H1 (cell line): Measurements from ENCODE around the gene XIRP1. TPM values are rescaled to one million over a fixed set of nuclear protein-coding genes. Genes with fewer than 3 reads are reported as not detected.

Experiments
- CTCF ChIA-PET: fragments of 300-600 bp; sonication (Branson Sonifier 250); formaldehyde crosslinking; loops from one replicate; lab custom pipeline; 2021; ENCODE audit not compliant: partially characterized antibody; lab: Charles Lee
- POLR2A ChIA-PET: fragments of 300-600 bp; sonication (Branson Sonifier 250); formaldehyde crosslinking; loops from one replicate; lab custom pipeline; 2021; ENCODE audit warnings: inconsistent platforms; ENCODE audit not compliant: partially characterized antibody; lab: Charles Lee
- DNase-seq, 2 experiments: peaks; one replicate each; pipeline versions ENCODE4 v3.0.0 to v3.0.0-alpha.2; 2010 to 2022; ENCODE audit warnings: low spot score in 2 of 2, low read depth in 1 of 2, mixed read lengths in 1 of 2
- FAIRE-seq: peaks from 2 replicates; lab custom pipeline; 2011; peaks lifted over from hg19 to GRCh38; lab: Jason Lieb, UNC
- H2AFZ ChIP-seq: 2 replicates; pipeline ENCODE4 v1.8.1; 2012; ENCODE audit warnings: low read length, inconsistent platforms
- H2AK5ac ChIP-seq: 2 replicates; pipeline ENCODE4 v1.6.1; 2013; ENCODE audit warnings: low read depth, low read length
- H2BK120ac ChIP-seq: replicated peaks from 2 replicates; pipeline ENCODE3; 2013; ENCODE audit warnings: low read depth, low read length, inconsistent platforms
- H2BK12ac ChIP-seq: 2 replicates; pipeline ENCODE4 v1.6.1; 2013; ENCODE audit warnings: low read depth, low read length
- H2BK15ac ChIP-seq: 2 replicates; pipeline ENCODE4 v1.6.1; 2013; ENCODE audit warnings: low read length
- H2BK20ac ChIP-seq: 2 replicates; pipeline ENCODE4 v1.6.1; 2013; ENCODE audit warnings: low read length
- H2BK5ac ChIP-seq: 2 replicates; pipeline ENCODE4 v1.6.1; 2013; ENCODE audit warnings: low read depth, low read length
- H3K14ac ChIP-seq: 2 replicates; pipeline ENCODE4 v1.6.1; 2013; ENCODE audit warnings: inconsistent platforms; ENCODE audit not compliant: insufficient read length
- H3K18ac ChIP-seq: 2 replicates; pipeline ENCODE4 v1.6.1; 2013; ENCODE audit warnings: low read length; ENCODE audit errors: extremely low read depth
- H3K23ac ChIP-seq: 2 replicates; pipeline ENCODE4 v1.6.1; 2013; ENCODE audit warnings: inconsistent platforms; ENCODE audit not compliant: insufficient read length
- H3K23me2 ChIP-seq: 2 replicates; pipeline ENCODE4 v1.6.1; 2013; ENCODE audit warnings: low read depth, low read length
- H3K27ac ChIP-seq: 2 replicates; pipeline ENCODE4 v1.6.1; 2011; ENCODE audit warnings: low read depth, low read length, inconsistent platforms
- H3K27me3 ChIP-seq, 4 experiments: replicated peaks in 1 of 4; 1 replicate in 1 of 4; 2 replicates in 3 of 4; pipeline versions ENCODE4 v1.6.1 to v1.8.1; 2011 to 2013; ENCODE audit warnings: low read length in 3 of 4, mild to moderate bottlenecking in 3 of 4, inconsistent platforms in 2 of 4, mixed read lengths in 2 of 4, moderate library complexity in 1 of 4; ENCODE audit not compliant: control insufficient read depth in 3 of 4, insufficient read depth in 3 of 4; ENCODE audit errors: extremely low read depth in 1 of 4
- H3K36me3 ChIP-seq, 4 experiments: 2 replicates each; pipeline versions ENCODE4 v1.6.1 to v1.8.1; 2011 to 2013; ENCODE audit warnings: mild to moderate bottlenecking in 4 of 4, low read length in 3 of 4, moderate library complexity in 2 of 4, control low read depth in 1 of 4, inconsistent platforms in 1 of 4; ENCODE audit not compliant: insufficient read depth in 4 of 4, control insufficient read depth in 2 of 4
- H3K4ac ChIP-seq: replicated peaks from 2 replicates; pipeline ENCODE3; 2013; ENCODE audit warnings: low read length, low read depth, mixed read lengths, inconsistent platforms; ENCODE audit not compliant: insufficient read length
- H3K4me1 ChIP-seq, 4 experiments: replicated peaks in 1 of 4; 1 replicate in 1 of 4; 2 replicates in 3 of 4; pipeline versions ENCODE4 v1.6.1 to v1.8.1; 2011 to 2013; ENCODE audit warnings: low read length in 3 of 4, inconsistent platforms in 2 of 4, mixed read lengths in 1 of 4; ENCODE audit not compliant: insufficient read depth in 4 of 4, control insufficient read depth in 3 of 4
- H3K4me2 ChIP-seq, 2 experiments: 2 replicates each; pipeline versions ENCODE4 v1.6.1 to v1.8.1; 2011 to 2013; ENCODE audit warnings: low read depth in 2 of 2, low read length in 2 of 2, control low read depth in 1 of 2, inconsistent platforms in 1 of 2, mild to moderate bottlenecking in 1 of 2; ENCODE audit not compliant: insufficient read depth in 1 of 2
- H3K4me3 ChIP-seq, 4 experiments: fragments of 200-600, 300-600 bp in 1 of 4; sonication (generic), shearing (Covaris generic), sonication (Bioruptor Twin) in 1 of 4; 2 replicates each; pipeline versions ENCODE4 v1.5.1 to v1.8.1; 2011 to 2016; ENCODE audit warnings: low read length in 4 of 4, low read depth in 3 of 4, control low read depth in 2 of 4, inconsistent platforms in 2 of 4, mild to moderate bottlenecking in 2 of 4, mixed read lengths in 1 of 4, moderate library complexity in 1 of 4; ENCODE audit not compliant: insufficient read depth in 2 of 4; ENCODE audit errors: extremely low read depth in 1 of 4
- H3K56ac ChIP-seq: replicated peaks from 2 replicates; pipeline ENCODE3; 2013; ENCODE audit warnings: low read depth, mild to moderate bottlenecking, mixed read lengths, low read length, inconsistent platforms; ENCODE audit not compliant: insufficient read length
- H3K79me1 ChIP-seq: 2 replicates; pipeline ENCODE4 v1.6.1; 2013; ENCODE audit warnings: low read depth, low read length, control low read depth
- H3K79me2 ChIP-seq, 2 experiments: 2 replicates each; pipeline versions ENCODE4 v1.6.1 to v1.8.1; 2012 to 2013; ENCODE audit warnings: low read length in 2 of 2, mild to moderate bottlenecking in 2 of 2, inconsistent platforms in 1 of 2; ENCODE audit not compliant: insufficient read depth in 2 of 2, control insufficient read depth in 1 of 2
- H3K9ac ChIP-seq, 4 experiments: replicated peaks in 1 of 4; 1 replicate in 1 of 4; 2 replicates in 3 of 4; pipeline versions ENCODE4 v1.6.1 to v1.8.1; 2011 to 2013; ENCODE audit warnings: low read depth in 3 of 4, low read length in 3 of 4, control low read depth in 2 of 4, mild to moderate bottlenecking in 2 of 4, moderate library complexity in 2 of 4, inconsistent platforms in 1 of 4; ENCODE audit errors: extremely low read depth in 1 of 4
- H3K9me3 ChIP-seq, 2 experiments: 2 replicates each; pipeline versions ENCODE4 v1.6.1 to v1.8.1; 2012 to 2013; ENCODE audit warnings: mild to moderate bottlenecking in 2 of 2, moderate library complexity in 2 of 2, control low read depth in 1 of 2, inconsistent platforms in 1 of 2, low read depth in 1 of 2, low read length in 1 of 2, mixed read lengths in 1 of 2; ENCODE audit not compliant: insufficient read depth in 2 of 2
- H4K20me1 ChIP-seq, 2 experiments: replicated peaks in 1 of 2; 2 replicates each; pipeline versions ENCODE3 to v1.8.1; 2011 to 2013; ENCODE audit warnings: inconsistent platforms in 2 of 2, low read length in 2 of 2, mild to moderate bottlenecking in 1 of 2; ENCODE audit not compliant: insufficient read depth in 2 of 2, control insufficient read depth in 1 of 2
- H4K5ac ChIP-seq: 2 replicates; pipeline ENCODE4 v1.6.1; 2013; ENCODE audit warnings: low read length, low read depth, mixed read lengths, inconsistent platforms; ENCODE audit not compliant: insufficient read length
- H4K8ac ChIP-seq: 2 replicates; pipeline ENCODE4 v1.8.0; 2013; ENCODE audit warnings: mild to moderate bottlenecking, moderate library complexity, low read length, inconsistent platforms; ENCODE audit not compliant: insufficient read depth; ENCODE audit errors: extremely low read depth
- H4K91ac ChIP-seq: replicated peaks from 2 replicates; pipeline ENCODE3; 2013; ENCODE audit warnings: low read length, mixed read lengths, inconsistent platforms; ENCODE audit not compliant: insufficient read length
- CEBPB ChIP-seq: IDR thresholded peaks from 2 replicates; pipeline ENCODE4 v1.6.1; 2012; ENCODE audit warnings: low read depth, low read length
- CHD1 ChIP-seq: IDR thresholded peaks from 2 replicates; pipeline ENCODE4 v1.6.1; 2012; ENCODE audit warnings: low read depth, low read length, improper control_type of control experiment
- HDAC2 ChIP-seq, 2 experiments: fragments of 300-600 bp in 1 of 2; sonication (generic) in 1 of 2; IDR thresholded peaks; 2 replicates each; pipeline ENCODE4 v1.6.1; 2011 to 2012; ENCODE audit warnings: low read depth in 2 of 2, low read length in 2 of 2, mild to moderate bottlenecking in 2 of 2, moderate library complexity in 2 of 2, borderline replicate concordance in 1 of 2, inconsistent platforms in 1 of 2
- JUN ChIP-seq: IDR thresholded peaks from 2 replicates; pipeline ENCODE4 v1.6.1; 2011; ENCODE audit warnings: low read depth, mild to moderate bottlenecking, improper control_type of control experiment, low read length
- KDM1A ChIP-seq: fragments of 200-600, 300-600 bp; sonication (generic); IDR thresholded peaks from 2 replicates; pipeline ENCODE4 v1.7.1; 2016; ENCODE audit warnings: mild to moderate bottlenecking, low read length, borderline replicate concordance
- POLR2A ChIP-seq, 2 experiments: IDR thresholded peaks; 1 replicate in 1 of 2; 2 replicates in 1 of 2; pipeline ENCODE4 v1.6.1; 2011; ENCODE audit warnings: low read depth in 2 of 2, low read length in 2 of 2, mild to moderate bottlenecking in 2 of 2; ENCODE audit errors: control extremely low read depth in 1 of 2
- RBBP5 ChIP-seq: IDR thresholded peaks from 2 replicates; pipeline ENCODE4 v1.7.1; 2012; ENCODE audit warnings: low read depth, mild to moderate bottlenecking, inconsistent platforms, low read length, moderate library complexity, borderline replicate concordance
- SAP30 ChIP-seq: fragments of 300-600 bp; sonication (generic); IDR thresholded peaks from 2 replicates; pipeline ENCODE4 v1.7.1; 2012; ENCODE audit warnings: low read length, moderate library complexity, mild to moderate bottlenecking, inconsistent platforms; ENCODE audit not compliant: insufficient read depth, insufficient replicate concordance
- SIRT6 ChIP-seq: IDR thresholded peaks from one replicate; pipeline ENCODE4 v1.7.1; 2012; ENCODE audit warnings: low read length, inconsistent platforms
- SP2 ChIP-seq: IDR thresholded peaks from 2 replicates; pipeline ENCODE4 v1.6.1; 2012; ENCODE audit warnings: mild to moderate bottlenecking, low read length, inconsistent platforms
- TBP ChIP-seq: IDR thresholded peaks from 2 replicates; pipeline ENCODE4 v1.6.1; 2011; ENCODE audit warnings: low read depth, low read length, improper control_type of control experiment
- WGBS, 2 experiments: shearing (Covaris generic) in 1 of 2; methylation state at CpG; one replicate each; pipeline versions ENCODE4 v1.1.6 to v1.1.7; 2013 to 2015; ENCODE audit warnings: low lambda C conversion rate in 2 of 2, mixed read lengths in 2 of 2, inconsistent platforms in 1 of 2, low coverage in 1 of 2, missing lambda C conversion rate in 1 of 2; ENCODE audit not compliant: insufficient replicate concordance in 2 of 2, insufficient coverage in 1 of 2, insufficient read length in 1 of 2; ENCODE audit errors: extremely low coverage in 1 of 2, missing lambda C conversion rate in 1 of 2; 5-methylcytosine and 5-hydroxymethylcytosine counted together
- polyA plus RNA-seq, 7 experiments: library from polyadenylated mRNA; depleted of rRNA in 3 of 7; stranded (reverse) in 5 of 7; unstranded in 2 of 7; fragments of >200 nt in 5 of 7; fragments of 200-250 nt in 2 of 7; gene quantifications; 1 replicate in 5 of 7; 2 replicates in 1 of 7; 4 replicates in 1 of 7; pipeline versions ENCODE4 v1.2.1 to v1.2.3, GENCODE V29; 2011 to 2013; ENCODE audit warnings: missing spikeins in 2 of 7, mixed read lengths in 2 of 7
- total RNA-seq: library from RNA; stranded (reverse); fragmentation: NEBNext Ultra II Directional; extraction: Animal tissue kit (Norgen Biotek cat#: 25700); gene quantifications from 2 replicates; pipeline ENCODE4 v1.2.1, GENCODE V29; 2021
- TF ChIP-seq, protein P1 (sequence below): IDR thresholded peaks from 2 replicates; pipeline ENCODE4 v1.6.1; 2011; ENCODE audit warnings: low read length, improper control_type of control experiment

Gene XIRP1
- total and polyA plus RNA-seq, 2 of the 8 experiments (the other 6 are each of a cell fraction or from before 2014, with no cell fraction given), result not detected

DNA sequence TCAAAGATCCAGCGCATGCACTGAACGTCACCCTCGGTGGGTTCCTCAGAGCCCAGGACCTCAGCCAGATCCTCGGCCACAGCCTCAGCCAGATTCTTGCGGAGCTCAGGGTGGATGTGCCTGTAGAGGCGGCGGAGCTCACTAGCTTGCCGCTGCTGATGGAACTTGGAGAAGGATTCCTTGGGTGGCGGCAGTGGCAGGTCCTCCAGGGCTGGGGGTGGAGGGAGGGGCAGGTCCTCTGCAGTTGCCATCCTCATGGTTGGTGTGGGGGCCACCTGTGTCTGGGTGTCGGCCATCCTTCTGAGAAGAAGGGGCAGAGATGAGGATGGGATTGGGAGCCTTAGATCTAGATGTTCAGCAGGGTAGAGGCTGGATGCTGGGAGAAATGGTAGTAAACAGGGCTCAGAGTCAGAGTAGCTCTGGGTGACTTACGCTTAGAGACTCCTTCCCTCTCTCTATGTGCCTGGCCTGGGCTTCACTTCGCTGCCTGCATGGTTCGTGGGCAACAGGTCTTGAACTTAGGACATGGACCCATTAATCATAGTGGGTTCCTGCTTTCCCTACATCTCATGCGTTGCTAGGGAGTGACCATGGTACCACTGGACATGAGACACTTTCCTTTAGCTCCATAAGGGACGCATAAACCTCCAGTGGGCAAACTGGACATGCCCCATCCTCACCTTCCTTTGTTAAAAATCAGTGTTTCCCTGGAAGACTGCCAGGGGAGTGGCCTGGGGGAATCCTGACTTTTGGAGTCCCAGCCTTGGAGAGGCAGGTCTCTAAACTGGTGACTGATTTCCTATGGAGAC lies 3.0 kb downstream of the XIRP1 start:
- no peak overlapping the region; the same call in 1 of the 2 replicates for H2BK15ac ChIP-seq
- 76% methylated on average over 14 of the region's 15 CpGs; no CpG with 5 or more reads in 1 of the 2 experiments for WGBS, 2 experiments
- no peak overlapping the region for H2AFZ ChIP-seq
- no peak overlapping the region for H4K5ac ChIP-seq
- ChIA-PET CTCF (interaction anchor here (0.9 to 18.0 kb wide), 27 partner anchors 9 to 189 kb away, joined by 3 to 767 read pairs (median 7); partner anchors contain the start of genes CX3CR1, GORASP1 and TTC21A), POLR2A (interaction anchor here (1.0 kb wide), 1 partner anchor 39 kb away, joined by 3 read pairs; no protein-coding TSS in a partner anchor)
- H2BK5ac ChIP-seq, result no peak overlapping the region
- H3K9me3 ChIP-seq, result no peaks in the 10 kb centered on the region
- H3K79me2 ChIP-seq, result no peaks in the 10 kb centered on the region
- no peaks in the 10 kb centered on the region for H3K36me3 ChIP-seq
- no peaks in the 10 kb centered on the region for H3K27me3 ChIP-seq
- no peak overlapping the region for H2BK120ac ChIP-seq
- H3K27ac ChIP-seq, result no peak overlapping the region
- DNase-seq (no peak), FAIRE-seq (no peak)
- H3K18ac ChIP-seq, result no peak overlapping the region
- no peak overlapping the region for H3K56ac ChIP-seq
- no peak overlapping the region for H3K9ac ChIP-seq
- H2BK20ac ChIP-seq, result no peak overlapping the region
- no peaks in the 10 kb centered on the region for H4K20me1 ChIP-seq
- no peak overlapping the region for H2AK5ac ChIP-seq
- H3K4ac ChIP-seq, result no peak overlapping the region
- H3K4me1 ChIP-seq, result no peaks in the 10 kb centered on the region
- no peak overlapping the region for H4K91ac ChIP-seq
- no peaks in the 10 kb centered on the region for H3K79me1 ChIP-seq
- H3K14ac ChIP-seq, result no peak overlapping the region
- no peak overlapping the region for H3K23ac ChIP-seq
- H2BK12ac ChIP-seq, result 0 out of 2 replicates have a peak overlapping the region, but pooled peaks have one; percentile 5
- H3K23me2 ChIP-seq, result no peaks in the 10 kb centered on the region
- no peak overlapping the region for H3K4me3 ChIP-seq
- H3K4me2 ChIP-seq, result no peak overlapping the region
- no peak overlapping the region for H4K8ac ChIP-seq
- no peak for TF ChIP-seq HDAC2 (IDR thresholded peaks at IDR 0.05; ENCODE audit: borderline replicate concordance in 1 of 2, low read depth in 2 of 2, low read length in 2 of 2)
- TF ChIP-seq CEBPB, result no peak
- no peak for TF ChIP-seq TBP
- TF ChIP-seq POLR2A (IDR thresholded peaks at IDR 0.05; ENCODE audit: control extremely low read depth in 1 of 2, low read depth in 2 of 2, low read length in 2 of 2), result no peak
- no peak for TF ChIP-seq JUN
- no peak for TF ChIP-seq KDM1A
- no peak for TF ChIP-seq SP2
- TF ChIP-seq, protein P1, sequence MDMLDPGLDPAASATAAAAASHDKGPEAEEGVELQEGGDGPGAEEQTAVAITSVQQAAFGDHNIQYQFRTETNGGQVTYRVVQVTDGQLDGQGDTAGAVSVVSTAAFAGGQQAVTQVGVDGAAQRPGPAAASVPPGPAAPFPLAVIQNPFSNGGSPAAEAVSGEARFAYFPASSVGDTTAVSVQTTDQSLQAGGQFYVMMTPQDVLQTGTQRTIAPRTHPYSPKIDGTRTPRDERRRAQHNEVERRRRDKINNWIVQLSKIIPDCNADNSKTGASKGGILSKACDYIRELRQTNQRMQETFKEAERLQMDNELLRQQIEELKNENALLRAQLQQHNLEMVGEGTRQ, result no peak
- no peak for TF ChIP-seq SAP30
- TF ChIP-seq CHD1, result no peak
- TF ChIP-seq RBBP5, result no peak
- TF ChIP-seq SIRT6, result no peak
